ENCODE measurements around the gene TM9SF1. TPM values are rescaled to one million over a fixed set of nuclear protein-coding genes. Genes with fewer than 3 reads are reported as not detected.
A peak's percentile ranks its signal among the peaks of the same experiment; 100 is the strongest.

The TM9SF1 gene
- total and polyA plus RNA-seq, 9 of the 15 experiments (the other 6 are each of a cell fraction or from before 2014, with no cell fraction given) = 5.3 to 20.3 (median 11.8) TPM

GRCh38 chr14:24160850-24161804, 34.1 kb downstream of the TM9SF1 start, which contains the start of gene IRF9 (continued):
- no peak for TF ChIP-seq FOXM1 (IDR thresholded peaks at IDR 0.05; ENCODE audit: low read depth)
- no peak for TF ChIP-seq FOXM1 (CRISPR knock-in tag; IDR thresholded peaks at IDR 0.05; ENCODE audit: low read depth)
- TF ChIP-seq CSDE1 (IDR thresholded peaks at IDR 0.05) = no peak
- no peak for TF ChIP-seq ZNF197 (CRISPR knock-in tag; IDR thresholded peaks at IDR 0.05; ENCODE audit: low read depth)
- TF ChIP-seq HOXB6 (CRISPR knock-in tag; IDR thresholded peaks at IDR 0.05; ENCODE audit: borderline replicate concordance) = no peak
- TF ChIP-seq COPS2 (conservative IDR thresholded peaks at IDR 0.05) = no peak
- TF ChIP-seq RCOR1 (IDR thresholded peaks at IDR 0.05; ENCODE audit: borderline replicate concordance in 1 of 2, low read depth in 2 of 2, low read length in 2 of 2) = peak; percentile 53 to 91; a peak in 3 of 4 replicates
- TF ChIP-seq ZBTB17 (CRISPR knock-in tag; IDR thresholded peaks at IDR 0.05) = 0 out of 2 replicates have a peak, but pooled peaks have one; percentile 17
- no peak for TF ChIP-seq HOMEZ (CRISPR knock-in tag; IDR thresholded peaks at IDR 0.05)
- no peak for TF ChIP-seq TFAM (CRISPR knock-in tag; conservative IDR thresholded peaks at IDR 0.05)
- TF ChIP-seq BMI1 (IDR thresholded peaks at IDR 0.05; ENCODE audit: low read length) = no peak
- no peak for TF ChIP-seq ZNF444 (CRISPR knock-in tag; IDR thresholded peaks at IDR 0.05)
- TF ChIP-seq ZNF655 (CRISPR knock-in tag; IDR thresholded peaks at IDR 0.05) = no peak
- TF ChIP-seq MEIS2 (IDR thresholded peaks at IDR 0.05; ENCODE audit: partially characterized antibody) = peak; percentile 34
- no peak for TF ChIP-seq NR1H2 (CRISPR knock-in tag; IDR thresholded peaks at IDR 0.05)
- TF ChIP-seq CUX1 (CRISPR knock-in tag; IDR thresholded peaks at IDR 0.05) = no peak
- no peak for TF ChIP-seq KLF13 (tag; IDR thresholded peaks at IDR 0.05; ENCODE audit: borderline replicate concordance, low read depth)
